Mesothelial cell of epicardium (in vitro differentiated cells): ENCODE results near the gene PAQR5. TPM values are rescaled to one million over a fixed set of nuclear protein-coding genes. Genes with fewer than 3 reads are reported as not detected.

Experiments used
- DNase-seq, 2 experiments: peaks; one replicate each; pipeline ENCODE4 v3.0.0; 2021; ENCODE audit warnings: low spot score in 2 of 2; ENCODE audit not compliant: unreplicated experiment in 2 of 2
- H3K27ac Mint-ChIP-seq: 2 replicates; pipeline ENCODE4 v1.8.0; 2021; ENCODE audit warnings: mixed read lengths
- H3K27me3 Mint-ChIP-seq: 2 replicates; pipeline ENCODE4 v1.8.0; 2021; ENCODE audit warnings: low read depth, mixed read lengths
- H3K36me3 Mint-ChIP-seq: 2 replicates; pipeline ENCODE4 v1.8.0; 2021; ENCODE audit warnings: mixed read lengths
- H3K4me1 Mint-ChIP-seq: 2 replicates; pipeline ENCODE4 v1.8.0; 2021; ENCODE audit warnings: mixed read lengths
- H3K4me3 Mint-ChIP-seq: 2 replicates; pipeline ENCODE4 v1.8.0; 2021; ENCODE audit warnings: mild to moderate bottlenecking, moderate library complexity, mixed read lengths
- H3K9me3 Mint-ChIP-seq: 2 replicates; pipeline ENCODE4 v1.8.0; 2021; ENCODE audit warnings: mixed read lengths
- CTCF ChIP-seq: fragments of 200-600 bp; sonication (generic); IDR thresholded peaks from one replicate; pipeline ENCODE4 v1.5.0; 2021; ENCODE audit warnings: antibody characterized with exemption; ENCODE audit not compliant: unreplicated experiment
- total RNA-seq: library from RNA; stranded (reverse); gene quantifications from 3 replicates; pipeline ENCODE4 v1.2.1, GENCODE V29; 2021

The PAQR5 gene
- total RNA-seq, 1 donor from 2014 or later, result 1.2 TPM

GRCh38 chr15:69320977-69321554 lies 22.4 kb downstream of the PAQR5 start:
- Mint-ChIP-seq H3K27ac (peak overlapping the region; percentile 43), H3K27me3 (no peaks in the 10 kb centered on the region), H3K9me3 (no peaks in the 10 kb centered on the region), H3K4me1 (peaks cover 26% of the 10 kb centered on the region), H3K4me3 (no peak overlapping the region), H3K36me3 (no peaks in the 10 kb centered on the region)
- DNase-seq, result no peak
- no peak for TF ChIP-seq CTCF

- H3K9me3 Mint-ChIP-seq, result no peaks in the 10 kb centered on the region
- H3K4me3 Mint-ChIP-seq, result no peak overlapping the region
- no peaks in the 10 kb centered on the region for H3K36me3 Mint-ChIP-seq
- peaks cover 26% of the 10 kb centered on the region for H3K4me1 Mint-ChIP-seq
- no peaks in the 10 kb centered on the region for H3K27me3 Mint-ChIP-seq
- no peak for TF ChIP-seq CTCF
- no peak for DNase-seq
- no peak overlapping the region for H3K27ac Mint-ChIP-seq
Measured at GRCh38 chr15:69323893-69324430, 25.2 kb downstream of the PAQR5 start.

- no peak for TF ChIP-seq CTCF
- no peak overlapping the region for H3K4me3 Mint-ChIP-seq
- no peaks in the 10 kb centered on the region for H3K9me3 Mint-ChIP-seq
- peak overlapping the region; percentile 23 for H3K27ac Mint-ChIP-seq
- DNase-seq, result no peak
- peaks cover 25% of the 10 kb centered on the region for H3K4me1 Mint-ChIP-seq
- H3K36me3 Mint-ChIP-seq, result no peaks in the 10 kb centered on the region
- no peaks in the 10 kb centered on the region for H3K27me3 Mint-ChIP-seq
Measured at GRCh38 chr15:69324565-69324964, 25.9 kb downstream of the PAQR5 start.

- Mint-ChIP-seq H3K4me1 (peaks cover 21% of the 10 kb centered on the region), H3K27ac (no peak overlapping the region), H3K36me3 (no peaks in the 10 kb centered on the region), H3K9me3 (peaks cover under 1% of the 10 kb centered on the region), H3K4me3 (no peak overlapping the region), H3K27me3 (no peaks in the 10 kb centered on the region)
- no peak for DNase-seq
- TF ChIP-seq CTCF, result no peak
Measured at GRCh38 chr15:69325456-69325971, 26.8 kb downstream of the PAQR5 start.

GRCh38 chr15:69328080-69328479 lies 29.4 kb downstream of the PAQR5 start:
- no peak for DNase-seq
- H3K4me1 Mint-ChIP-seq, result peaks cover 10% of the 10 kb centered on the region
- no peaks in the 10 kb centered on the region for H3K27me3 Mint-ChIP-seq
- TF ChIP-seq CTCF, result no peak
- H3K9me3 Mint-ChIP-seq, result peaks cover 4% of the 10 kb centered on the region
- H3K36me3 Mint-ChIP-seq, result no peaks in the 10 kb centered on the region
- H3K4me3 Mint-ChIP-seq, result no peak overlapping the region
- H3K27ac Mint-ChIP-seq, result no peak overlapping the region
